ENCODE measurements around the gene FITM2.
"Not testable (repeated sequence)": the region's sequence is repeated elsewhere in the genome, so short reads cannot be mapped to it uniquely, and the experiment has no call there.

Gene FITM2

DNA sequence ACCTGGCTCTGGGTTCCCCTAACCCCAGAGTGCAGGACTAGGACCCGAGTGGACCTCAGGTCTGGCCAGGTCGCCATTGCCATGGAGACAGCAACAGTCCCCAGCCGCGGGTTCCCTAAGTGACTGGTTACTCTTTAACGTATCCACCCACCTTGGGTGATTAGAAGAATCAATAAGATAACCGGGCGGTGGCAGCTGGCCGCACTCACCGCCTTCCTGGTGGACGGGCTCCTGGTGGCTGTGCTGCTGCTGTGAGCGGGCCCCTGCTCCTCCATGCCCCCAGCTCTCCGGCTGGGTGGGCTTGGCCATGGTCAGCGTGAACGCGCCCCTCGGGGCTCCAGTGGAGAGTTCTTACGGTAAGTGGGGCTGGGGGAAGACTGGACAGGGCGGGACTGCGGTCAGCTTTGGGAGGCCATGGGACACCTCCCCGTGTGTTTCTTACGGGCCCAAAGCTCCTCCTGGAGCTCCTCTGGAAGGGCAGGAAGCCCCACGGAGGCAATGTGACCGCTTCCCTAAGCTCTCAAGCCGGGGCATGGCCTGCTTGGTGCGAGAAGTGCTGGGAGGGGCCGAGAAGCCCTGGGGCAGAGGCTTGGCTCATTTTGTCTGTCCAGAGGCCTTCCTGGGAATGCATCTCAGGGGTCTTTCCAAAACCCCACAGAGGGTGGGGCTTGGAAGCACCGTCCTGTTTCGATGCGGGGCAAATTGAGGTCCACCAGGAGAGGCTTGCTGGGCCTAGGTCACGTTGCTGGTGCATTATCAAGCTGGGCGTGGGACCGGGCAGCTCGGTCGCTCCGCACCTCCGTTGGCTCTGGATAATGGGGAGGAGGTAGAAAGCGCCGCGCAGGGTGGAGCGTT is 44.7 kb upstream of the FITM2 start, which contains the start of gene HNF4A:
HNF4A (plus strand) TSS at position 202 of the 855 bp plus-strand sequence; CDS start at position 308, 106 bp downstream.
- no peak for TF ChIP-seq ZFX (IDR thresholded peaks at IDR 0.05; ENCODE audit: borderline replicate concordance)
- TF ChIP-seq, protein P1, sequence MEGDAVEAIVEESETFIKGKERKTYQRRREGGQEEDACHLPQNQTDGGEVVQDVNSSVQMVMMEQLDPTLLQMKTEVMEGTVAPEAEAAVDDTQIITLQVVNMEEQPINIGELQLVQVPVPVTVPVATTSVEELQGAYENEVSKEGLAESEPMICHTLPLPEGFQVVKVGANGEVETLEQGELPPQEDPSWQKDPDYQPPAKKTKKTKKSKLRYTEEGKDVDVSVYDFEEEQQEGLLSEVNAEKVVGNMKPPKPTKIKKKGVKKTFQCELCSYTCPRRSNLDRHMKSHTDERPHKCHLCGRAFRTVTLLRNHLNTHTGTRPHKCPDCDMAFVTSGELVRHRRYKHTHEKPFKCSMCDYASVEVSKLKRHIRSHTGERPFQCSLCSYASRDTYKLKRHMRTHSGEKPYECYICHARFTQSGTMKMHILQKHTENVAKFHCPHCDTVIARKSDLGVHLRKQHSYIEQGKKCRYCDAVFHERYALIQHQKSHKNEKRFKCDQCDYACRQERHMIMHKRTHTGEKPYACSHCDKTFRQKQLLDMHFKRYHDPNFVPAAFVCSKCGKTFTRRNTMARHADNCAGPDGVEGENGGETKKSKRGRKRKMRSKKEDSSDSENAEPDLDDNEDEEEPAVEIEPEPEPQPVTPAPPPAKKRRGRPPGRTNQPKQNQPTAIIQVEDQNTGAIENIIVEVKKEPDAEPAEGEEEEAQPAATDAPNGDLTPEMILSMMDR (IDR thresholded peaks at IDR 0.05), result no peak
- H3K27ac ChIP-seq, result no peak within 1 kb of the TSS

DNA sequence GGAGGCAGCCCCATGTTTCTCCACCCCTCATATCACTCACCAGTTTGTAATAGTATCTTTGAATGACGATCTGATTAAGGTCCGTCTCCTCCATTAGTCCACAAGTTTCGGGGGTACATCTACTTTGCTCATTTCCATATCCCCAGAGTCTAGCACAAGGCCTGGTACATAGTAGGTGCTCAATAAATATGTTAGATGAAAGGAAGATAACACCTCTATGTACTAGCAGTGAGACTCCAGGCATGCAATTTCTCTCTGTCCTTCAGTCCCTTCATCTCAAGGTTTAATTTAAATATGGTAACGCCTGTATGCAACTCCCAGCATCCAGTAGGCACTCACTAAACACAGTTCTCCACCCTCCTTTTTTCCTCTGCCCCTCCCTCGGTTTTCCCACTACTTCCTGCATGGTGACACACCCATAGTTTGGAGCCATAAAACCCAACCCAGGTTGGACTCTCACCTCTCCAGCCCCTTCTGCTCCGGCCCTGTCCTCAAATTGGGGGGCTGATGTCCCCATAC is 44.0 kb upstream of the FITM2 start:
- TF ChIP-seq ZFX (IDR thresholded peaks at IDR 0.05; ENCODE audit: borderline replicate concordance), result no peak
- TF ChIP-seq, protein P1 (IDR thresholded peaks at IDR 0.05), result no peak
- no peak overlapping the region for H3K27ac ChIP-seq

- TF ChIP-seq ZFX (IDR thresholded peaks at IDR 0.05; ENCODE audit: borderline replicate concordance), result no peak
- TF ChIP-seq, protein P1 (IDR thresholded peaks at IDR 0.05), result no peak
- no peak overlapping the region for H3K27ac ChIP-seq
Observed at GRCh38 chr20:44350567-44350966, 39.6 kb upstream of the FITM2 start.

DNA sequence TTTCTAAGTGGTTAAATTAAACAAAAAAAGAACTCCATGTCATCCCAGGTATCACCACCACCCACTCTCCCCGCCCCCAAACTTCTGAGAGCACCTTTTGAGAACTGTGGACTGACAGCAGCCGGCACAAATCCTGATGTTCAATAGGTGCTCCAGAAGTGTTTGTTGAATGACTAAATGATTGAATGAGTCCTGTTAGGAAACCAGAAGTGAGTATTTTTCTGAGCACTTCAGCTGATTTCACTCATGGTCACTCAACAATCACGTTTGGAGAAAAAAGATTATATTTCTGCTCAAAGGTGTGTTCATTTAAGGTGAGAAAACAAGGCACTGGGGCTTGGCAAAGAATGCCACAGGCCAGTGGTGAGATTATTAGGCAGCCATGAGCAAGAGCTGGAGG is 38.3 kb upstream of the FITM2 start:
- TF ChIP-seq, protein P1 (IDR thresholded peaks at IDR 0.05), result no peak
- no peak for TF ChIP-seq ZFX (IDR thresholded peaks at IDR 0.05; ENCODE audit: borderline replicate concordance)
- H3K27ac ChIP-seq, result no peak overlapping the region

- TF ChIP-seq, protein P1 (IDR thresholded peaks at IDR 0.05), result no peak
- TF ChIP-seq ZFX (IDR thresholded peaks at IDR 0.05; ENCODE audit: borderline replicate concordance), result no peak
Observed at GRCh38 chr20:44348168-44348659, 37.2 kb upstream of the FITM2 start.

GRCh38 chr20:44345941-44346340 is 34.9 kb upstream of the FITM2 start:
- not testable (repeated sequence) for H3K27ac ChIP-seq

More at GRCh38 chr20:44348168-44348659, 37.2 kb upstream of the FITM2 start:
- H3K27ac ChIP-seq, result no peak overlapping the region

- TF ChIP-seq, protein P1 (IDR thresholded peaks at IDR 0.05), result no peak
- no peak for TF ChIP-seq ZFX (IDR thresholded peaks at IDR 0.05; ENCODE audit: borderline replicate concordance)
- H3K27ac ChIP-seq, result no peak overlapping the region
Observed at GRCh38 chr20:44345147-44345546, 34.1 kb upstream of the FITM2 start.
